K562 (cell line): Measurements from ENCODE around the gene GIGYF1. TPM values are rescaled to one million over a fixed set of nuclear protein-coding genes. Genes with fewer than 3 reads are reported as not detected.

Experiments
- ATF7 ChIP-seq: fragments of 450-650 bp; IDR thresholded peaks from 2 replicates; pipeline ENCODE4 v1.7.1; 2014; ENCODE audit warnings: mild to moderate bottlenecking, moderate library complexity
- CAMTA2 ChIP-seq: fragments of 250-450 bp; sonication (Bioruptor Pico); conservative IDR thresholded peaks from 2 replicates; pipeline ENCODE4 v1.5.1; 2022
- CBX8 ChIP-seq: fragments of 200-600 bp; sonication (generic); IDR thresholded peaks from 2 replicates; pipeline ENCODE4 v1.6.1; 2012; ENCODE audit warnings: borderline replicate concordance, mixed run types, low read depth, mild to moderate bottlenecking, moderate library complexity, mixed read lengths, low read length, control low read depth, inconsistent platforms; ENCODE audit not compliant: poor library complexity, severe bottlenecking; ENCODE audit errors: extremely low read depth
- CXXC5 ChIP-seq: fragments of 250-450 bp; sonication (Bioruptor Pico); IDR thresholded peaks from 2 replicates; pipeline ENCODE4 v1.8.0; 2022; ENCODE audit warnings: inconsistent platforms, mild to moderate bottlenecking, moderate library complexity
- E2F8 ChIP-seq: fragments of 450-650 bp; IDR thresholded peaks from 2 replicates; pipeline ENCODE4 v1.7.1; 2018; ENCODE audit warnings: mild to moderate bottlenecking, low read depth; ENCODE audit not compliant: partially characterized antibody
- FOXK1 ChIP-seq: sonication (generic); formaldehyde crosslinking; IDR thresholded peaks from 2 replicates; pipeline ENCODE4 v1.8.0; 2022; ENCODE audit warnings: missing genetic modification reagents, mild to moderate bottlenecking, borderline replicate concordance
- KLF1 ChIP-seq: fragments of 450-650 bp; IDR thresholded peaks from 2 replicates; pipeline ENCODE4 v1.6.1; 2016; ENCODE audit warnings: missing genetic modification characterization, missing compliant biosample characterization
- MAFF ChIP-seq: IDR thresholded peaks from 2 replicates; pipeline ENCODE4 v1.6.1; 2012; ENCODE audit warnings: low read length, improper control_type of control experiment
- MBD1 ChIP-seq: fragments of 250-450 bp; sonication (Bioruptor Pico); IDR thresholded peaks from 2 replicates; pipeline ENCODE4 v1.8.0; 2022; ENCODE audit warnings: inconsistent platforms
- MTA3 ChIP-seq: fragments of 450-650 bp; formaldehyde crosslinking; IDR thresholded peaks from 2 replicates; pipeline ENCODE4 v1.6.1; 2017; ENCODE audit warnings: mild to moderate bottlenecking, borderline replicate concordance
- NCOA4 ChIP-seq: fragments of 450-650 bp; IDR thresholded peaks from 2 replicates; pipeline ENCODE4 v1.6.1; 2018; ENCODE audit warnings: mild to moderate bottlenecking; ENCODE audit not compliant: partially characterized antibody
- PHF21A ChIP-seq: fragments of 450-650 bp; IDR thresholded peaks from 2 replicates; pipeline ENCODE4 v1.6.1; 2017; ENCODE audit warnings: low read depth, borderline replicate concordance
- SMARCA5 ChIP-seq: fragments of 450-650 bp; IDR thresholded peaks from 2 replicates; pipeline ENCODE4 v1.6.1; 2016
- STAT5A ChIP-seq: IDR thresholded peaks from 2 replicates; pipeline ENCODE4 v1.6.1; 2012; ENCODE audit warnings: low read length, inconsistent platforms, borderline replicate concordance
- UBTF ChIP-seq, 2 experiments: IDR thresholded peaks; 2 replicates each; pipeline ENCODE4 v1.6.1; 2012; ENCODE audit warnings: improper control_type of control experiment in 2 of 2, low read depth in 2 of 2, low read length in 2 of 2, borderline replicate concordance in 1 of 2
- ZFP91 ChIP-seq: sonication (generic); formaldehyde crosslinking; IDR thresholded peaks from 2 replicates; pipeline ENCODE4 v1.8.0; 2022; ENCODE audit warnings: mild to moderate bottlenecking, missing genetic modification reagents
- ZNF12 ChIP-seq: sonication (generic); formaldehyde crosslinking; IDR thresholded peaks from 2 replicates; pipeline ENCODE4 v1.4.0; 2020; ENCODE audit warnings: mild to moderate bottlenecking, missing genetic modification reagents
- ZNF140 ChIP-seq: fragments of 250-450 bp; sonication (Bioruptor Pico); IDR thresholded peaks from 2 replicates; pipeline ENCODE4 v1.8.0; 2021; ENCODE audit warnings: moderate library complexity, mild to moderate bottlenecking, inconsistent platforms
- ZNF24 ChIP-seq: fragments of 450-650 bp; IDR thresholded peaks from 2 replicates; pipeline ENCODE4 v1.6.1; 2016
- ZNF780A ChIP-seq: fragments of 250-450 bp; sonication (Bioruptor Pico); IDR thresholded peaks from 2 replicates; pipeline ENCODE4 v1.5.0; 2021; ENCODE audit warnings: mild to moderate bottlenecking
- polyA plus RNA-seq, 8 experiments: library from polyadenylated mRNA; depleted of rRNA in 4 of 8; stranded (reverse) in 5 of 8; unstranded in 3 of 8; fragments of >200 nt; fragmentation: Nextera tagmentation in 2 of 8; fragmentation: Illumina TruSeq in 1 of 8; extraction: Ambion mirVana in 2 of 8; extraction: Trizol in 1 of 8; gene quantifications; 2 replicates each; pipeline versions ENCODE4 v1.2.1 to v1.2.3, GENCODE V29; 2011 to 2014; ENCODE audit warnings: inconsistent platforms in 1 of 8, missing spikeins in 1 of 8
- total RNA-seq, 7 experiments: library from RNA; depleted of rRNA in 6 of 7; stranded (reverse); fragments of >200 nt in 6 of 7; fragmentation: Illumina TruSeq in 2 of 7; extraction: Trizol in 2 of 7; gene quantifications; 2 replicates each; pipeline versions ENCODE4 v1.2.1 to v1.2.3, GENCODE V29; 2011 to 2021; ENCODE audit warnings: low replicate concordance in 1 of 7

The GIGYF1 gene
- total and polyA plus RNA-seq, 9 of the 15 experiments (the other 6 are each of a cell fraction or from before 2014, with no cell fraction given) = 0.56 to 76.2 (median 16.8) TPM

GRCh38 chr7:100680576-100681271, 13.3 kb downstream of the GIGYF1 start (continued):
- TF ChIP-seq E2F8 (no peak), FOXK1 (CRISPR knock-in tag) (no peak), PHF21A (no peak), CAMTA2 (0 out of 2 replicates have a peak, but pooled peaks have one; percentile 21), ZNF780A (no peak), MTA3 (no peak), ZNF140 (no peak), CXXC5 (CRISPR knock-in tag) (no peak), NCOA4 (no peak), KLF1 (tag) (no peak), SMARCA5 (no peak), ZFP91 (CRISPR knock-in tag) (no peak), ATF7 (no peak), UBTF (IDR thresholded peaks at IDR 0.05; ENCODE audit: borderline replicate concordance in 1 of 2, low read depth in 2 of 2, low read length in 2 of 2) (no peak), ZNF24 (no peak), MAFF (no peak), ZNF12 (CRISPR knock-in tag) (no peak), STAT5A (no peak), MBD1 (CRISPR knock-in tag) (no peak), CBX8 (no peak)
